Stimulated activated CD4-positive, alpha-beta T cell treated with anti-CD3 and anti-CD28 coated beads, Interleukin-12 subunit alpha, Interleukin-12 subunit beta, amount 100 ng/mL, for 4 hours (primary cell): ENCODE measurements around the gene KCNH2.
A peak's percentile ranks its signal among the peaks of the same experiment; 100 is the strongest.

Experiments used
- DNase-seq: peaks from one replicate; pipeline ENCODE4 v3.0.0-alpha.2; 2020

Gene KCNH2

DNA sequence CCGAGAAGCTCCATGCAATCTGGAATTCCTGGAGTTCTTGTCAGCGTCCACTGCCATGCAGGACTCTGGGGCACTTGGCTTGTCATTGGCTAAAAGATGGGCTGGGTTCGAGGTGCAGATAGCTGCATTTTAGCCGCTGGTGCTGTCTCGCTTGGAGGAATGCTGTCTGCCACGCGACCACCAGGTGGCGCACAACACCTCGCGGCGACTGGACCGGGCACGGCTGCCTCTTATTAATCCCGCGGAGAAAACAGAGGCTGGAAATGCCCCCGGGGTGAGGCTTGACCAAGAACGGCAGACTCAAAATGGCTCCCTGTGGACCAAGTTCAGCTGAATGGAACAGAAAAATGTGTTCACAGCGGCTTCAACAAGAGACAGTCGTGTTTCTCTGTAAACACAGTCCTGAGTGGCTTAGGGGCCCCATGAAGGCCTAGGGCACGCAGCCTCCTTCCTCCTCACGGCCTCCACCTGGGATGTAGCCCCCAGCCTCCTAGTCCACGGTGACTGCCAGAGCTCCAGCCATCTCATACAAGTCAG lies 79.6 kb downstream of the KCNH2 start:
- peak; percentile 79 for DNase-seq

DNA sequence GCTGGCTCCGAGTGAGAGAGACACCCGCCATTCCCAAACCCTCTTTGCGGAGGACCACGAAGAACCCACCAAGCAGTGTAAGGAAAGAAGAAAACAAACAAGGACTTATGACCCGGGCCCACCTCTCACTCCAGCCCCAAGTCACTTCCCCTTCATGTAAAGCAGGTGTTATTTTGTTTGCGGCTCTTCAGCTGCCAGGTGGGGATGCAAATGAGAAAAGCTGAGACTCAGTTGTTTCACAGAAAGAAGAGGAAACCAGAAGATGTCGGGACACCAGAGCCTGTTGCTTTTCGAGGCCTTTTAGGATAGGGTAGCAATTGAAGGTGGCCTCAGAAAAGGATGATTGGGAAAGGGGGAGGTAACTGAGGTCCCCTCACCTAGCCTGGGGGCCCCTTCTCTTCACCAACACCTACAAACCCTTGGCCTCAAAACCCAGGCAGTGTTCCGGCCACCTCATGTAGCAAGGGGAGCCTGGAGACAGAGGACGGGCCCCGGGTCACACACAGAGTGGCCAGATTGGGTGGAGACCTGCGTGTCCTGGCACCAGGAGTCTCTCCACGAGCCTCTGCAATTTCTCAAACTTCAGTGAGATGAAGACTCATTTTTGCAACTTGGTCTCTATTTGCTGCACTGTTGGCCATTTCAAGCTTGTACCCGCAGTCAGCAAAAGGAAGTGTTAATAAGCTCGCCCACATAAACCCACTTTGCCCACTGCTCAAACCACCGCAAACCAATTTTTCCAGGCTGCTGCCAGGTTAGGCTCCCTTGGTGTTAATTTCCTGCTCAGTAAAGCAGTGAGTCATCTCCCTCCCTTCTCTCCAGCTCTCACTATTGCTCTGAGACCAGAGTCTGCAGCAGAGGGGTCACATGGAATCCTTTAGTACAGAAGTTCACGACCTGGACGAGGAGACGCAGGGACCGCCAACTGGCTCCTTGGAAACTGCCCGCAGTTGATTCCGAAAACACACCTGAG lies 80.3 kb downstream of the KCNH2 start:
- DNase-seq, result no peak

DNA sequence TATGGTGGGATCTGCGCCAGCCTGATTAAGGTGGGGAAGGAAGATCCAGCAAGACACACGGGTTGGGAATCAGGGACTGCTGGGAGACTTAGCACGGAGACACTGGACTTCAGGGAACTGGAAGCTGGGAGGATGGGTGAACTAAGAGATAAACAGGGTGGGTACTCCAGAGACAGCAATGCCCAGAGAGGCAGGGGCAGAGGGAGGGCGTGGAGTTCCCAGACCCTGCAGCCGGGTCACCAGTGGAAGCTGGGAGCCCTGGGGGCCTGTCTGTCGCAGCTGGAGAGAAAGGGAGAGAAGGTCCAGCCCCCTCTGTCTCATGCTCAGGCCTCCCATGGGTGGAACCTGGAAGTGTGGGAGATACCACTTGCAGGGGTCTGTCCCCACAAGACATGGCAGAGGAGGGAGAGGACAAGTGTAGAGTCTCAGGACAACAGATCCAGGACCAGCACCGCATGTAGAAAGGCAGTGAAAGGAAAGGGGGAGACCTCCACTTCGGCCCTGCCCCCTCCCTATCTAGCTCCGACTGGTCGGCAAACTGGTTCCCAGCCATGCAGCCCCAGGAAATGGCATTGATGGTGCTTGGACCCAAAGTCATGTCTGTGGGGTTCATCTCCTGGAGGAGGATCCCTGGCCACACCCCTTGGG lies 81.4 kb downstream of the KCNH2 start:
- no peak for DNase-seq

DNA sequence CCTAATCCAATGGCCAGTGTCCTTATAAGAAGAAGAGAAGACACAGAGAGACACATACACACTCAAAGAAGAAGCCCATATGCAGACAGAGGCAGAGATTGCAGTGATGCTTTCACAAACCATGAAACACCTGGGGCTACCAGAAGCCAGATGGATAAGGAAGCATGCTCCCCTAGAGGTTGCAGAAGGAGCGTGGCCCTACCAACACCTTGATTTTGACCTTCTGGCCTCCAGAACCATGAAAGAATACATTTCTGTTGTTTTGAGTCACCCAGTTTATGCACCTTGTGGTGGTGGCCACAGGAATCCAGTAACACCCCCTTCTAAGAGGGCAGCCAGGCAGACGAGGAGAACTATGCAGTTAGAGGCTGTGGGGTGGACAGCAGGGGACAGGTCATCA lies 82.3 kb downstream of the KCNH2 start:
- no peak for DNase-seq
